Measurements from ENCODE around the gene KIAA2012. TPM values are rescaled to one million over a fixed set of nuclear protein-coding genes. Genes with fewer than 3 reads are reported as not detected.
"Not testable (repeated sequence)": the region's sequence is repeated elsewhere in the genome, so short reads cannot be mapped to it uniquely, and the experiment has no call there.

Gene KIAA2012
- polyA plus RNA-seq, 3 donors, result 0.11 to 0.25 (median 0.19) TPM

DNA sequence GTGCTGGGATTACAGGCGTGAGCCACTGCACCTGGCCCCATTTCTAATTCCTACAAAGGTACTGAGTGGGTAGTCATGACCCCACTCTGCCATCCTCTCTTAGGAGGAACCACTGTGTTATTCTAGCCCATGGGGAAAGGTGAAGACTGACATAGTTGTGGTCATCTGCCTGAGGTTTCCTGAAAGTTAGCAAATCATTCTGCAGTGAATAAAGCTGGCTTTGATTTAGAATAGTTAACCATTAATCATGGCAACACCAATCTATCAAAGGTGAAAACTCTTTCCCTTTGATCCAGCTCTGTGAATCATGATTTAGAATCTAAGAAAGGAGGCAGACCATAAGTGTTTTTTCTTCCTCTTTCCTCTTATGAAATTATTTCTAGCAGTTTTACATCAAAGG, 114.5 kb downstream of the KIAA2012 start:
- DNase-seq, result no peak

DNA sequence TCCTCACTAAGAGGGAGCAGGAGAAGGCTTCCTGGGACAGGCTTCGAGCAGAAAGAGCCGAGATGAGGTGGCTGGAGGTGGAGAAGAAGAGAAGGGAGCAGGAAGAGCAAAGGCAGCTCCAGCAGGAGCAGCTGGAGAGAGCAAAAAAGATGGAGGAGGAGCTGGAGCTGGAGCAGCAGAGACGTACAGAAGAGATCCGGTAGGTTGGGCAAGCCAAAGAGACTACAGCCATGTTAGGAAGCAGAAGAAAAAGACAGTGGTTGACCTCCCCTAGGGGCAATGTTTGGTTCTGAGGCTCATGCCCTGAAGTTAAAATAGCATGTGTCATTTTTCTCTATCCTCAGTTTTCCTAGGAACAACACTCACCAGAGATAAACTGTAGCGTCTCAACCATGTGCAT, 120.2 kb downstream of the KIAA2012 start:
- DNase-seq, result no peak

DNA sequence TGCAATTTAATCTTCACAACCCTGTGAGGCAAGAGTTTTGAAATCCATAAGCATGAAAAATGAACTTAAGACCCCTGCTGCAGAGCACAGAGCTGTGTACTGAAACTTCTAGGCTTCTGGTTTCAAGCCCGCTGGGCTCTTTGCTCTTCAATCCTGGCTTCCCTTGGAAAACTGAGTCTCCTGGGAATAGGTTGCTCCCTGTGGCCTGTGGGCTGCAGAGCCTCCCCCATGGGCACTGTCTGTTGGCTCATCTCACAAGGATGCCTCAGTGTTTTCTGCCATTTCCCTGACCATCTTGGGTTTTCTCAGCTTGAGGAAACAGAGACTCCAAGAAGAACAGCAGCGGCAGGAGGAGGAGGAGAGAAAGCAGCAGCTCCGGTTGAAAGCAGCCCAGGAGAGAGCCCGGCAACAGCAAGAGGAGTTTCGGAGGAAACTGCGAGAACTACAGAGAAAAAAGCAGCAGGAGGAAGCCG, 120.9 kb downstream of the KIAA2012 start:
- no peak for DNase-seq

DNA sequence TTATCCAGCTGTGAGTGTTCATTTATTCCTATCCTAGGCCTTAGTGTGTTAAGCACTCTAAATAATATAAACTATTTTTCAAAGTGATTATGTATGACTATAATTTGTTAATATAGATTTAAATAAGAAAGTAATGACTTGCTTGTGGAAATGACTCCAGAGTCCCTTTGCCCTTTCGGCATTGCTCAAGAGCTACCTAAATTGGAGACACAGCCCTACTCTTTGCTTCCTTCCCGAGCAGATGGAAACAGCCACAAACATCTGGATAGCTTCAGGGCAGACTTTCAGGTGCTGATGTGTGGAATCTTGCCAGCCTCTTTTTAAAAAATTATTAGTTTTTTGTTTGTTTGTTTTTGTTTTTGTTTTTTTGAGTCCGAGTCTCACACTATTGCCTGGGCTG, 121.4 kb downstream of the KIAA2012 start:
- DNase-seq, result no peak

DNA sequence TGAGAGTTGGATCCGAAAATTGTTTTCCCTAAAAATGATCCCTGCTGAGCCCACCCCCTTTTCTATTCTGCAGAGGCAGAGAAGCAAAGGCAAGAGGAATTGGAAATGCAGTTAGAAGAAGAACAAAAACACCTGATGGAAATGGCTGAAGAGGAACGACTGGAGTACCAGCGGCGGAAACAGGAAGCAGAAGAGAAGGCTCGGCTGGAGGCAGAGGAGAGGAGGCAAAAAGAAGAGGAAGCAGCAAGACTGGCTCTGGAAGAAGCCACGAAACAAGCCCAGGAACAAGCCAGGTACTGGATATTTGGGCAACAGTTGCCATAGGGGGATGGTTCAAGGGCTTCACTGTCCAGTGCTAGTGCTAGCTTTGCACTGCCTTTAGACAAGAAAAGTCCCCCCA, 123.7 kb downstream of the KIAA2012 start:
- no peak for DNase-seq

DNA sequence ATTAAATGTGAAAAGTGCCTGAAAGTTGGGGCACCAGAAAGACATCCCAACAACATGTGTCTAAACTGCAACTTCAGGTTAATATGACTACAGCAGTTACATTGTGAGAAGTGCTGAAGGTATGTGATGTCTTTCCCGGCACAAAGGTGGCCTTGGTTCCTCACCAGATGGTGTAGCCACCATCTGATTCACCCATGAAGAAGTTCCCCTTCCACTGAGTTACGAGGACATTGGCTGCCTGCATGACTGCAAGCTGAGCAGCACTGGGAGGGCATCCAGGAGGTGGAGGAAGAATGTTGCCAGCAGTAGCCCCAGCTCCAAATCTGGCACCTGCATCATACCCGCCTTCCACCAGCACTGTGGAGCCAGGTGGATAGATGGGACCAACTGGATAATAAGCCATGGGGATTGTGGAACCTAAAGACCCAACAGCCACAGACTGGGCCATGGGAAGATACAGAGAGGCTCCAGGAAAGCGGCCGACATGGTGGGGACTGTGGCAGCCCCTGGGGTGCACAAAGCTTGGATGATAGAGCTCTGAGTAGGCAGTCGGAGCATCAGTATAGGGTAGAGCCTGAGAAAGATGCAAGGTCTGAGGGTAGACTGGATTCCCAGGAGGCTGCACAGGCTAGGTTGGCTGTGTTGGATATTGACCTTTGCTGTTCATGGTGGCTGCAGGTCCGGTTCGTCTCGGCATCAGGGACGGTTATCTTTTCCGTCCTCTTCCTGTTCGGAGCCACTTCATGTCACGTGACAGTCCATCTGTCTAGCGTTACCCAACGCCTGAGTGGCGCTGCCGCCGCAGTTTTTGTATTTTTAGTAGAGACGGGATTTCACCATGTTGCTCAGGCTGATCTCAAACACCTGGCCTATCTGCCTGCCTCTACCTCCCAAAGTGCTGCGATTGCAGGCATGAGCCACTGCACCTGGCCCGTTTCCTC, 128.4 kb downstream of the KIAA2012 start:
- no peak for DNase-seq

DNA sequence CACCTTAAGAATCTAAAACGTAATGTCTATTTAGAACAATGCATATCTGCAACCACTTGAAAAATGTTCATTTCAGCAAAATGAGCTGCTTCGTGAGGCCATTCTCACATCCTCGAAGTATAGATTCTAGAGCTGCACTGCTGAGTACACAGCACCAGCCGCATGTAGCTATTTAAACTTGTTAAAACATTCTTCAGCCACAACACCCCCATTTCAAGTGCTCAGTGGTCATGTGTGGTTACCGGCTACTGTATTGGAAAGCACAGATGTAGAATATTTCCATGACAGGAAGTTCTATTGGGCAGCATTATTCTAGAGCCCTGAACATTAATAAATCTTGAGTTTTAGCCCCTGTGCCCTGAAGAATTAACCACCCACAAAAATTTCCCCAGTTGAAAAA, 130.3 kb downstream of the KIAA2012 start:
- DNase-seq, result no peak

DNA sequence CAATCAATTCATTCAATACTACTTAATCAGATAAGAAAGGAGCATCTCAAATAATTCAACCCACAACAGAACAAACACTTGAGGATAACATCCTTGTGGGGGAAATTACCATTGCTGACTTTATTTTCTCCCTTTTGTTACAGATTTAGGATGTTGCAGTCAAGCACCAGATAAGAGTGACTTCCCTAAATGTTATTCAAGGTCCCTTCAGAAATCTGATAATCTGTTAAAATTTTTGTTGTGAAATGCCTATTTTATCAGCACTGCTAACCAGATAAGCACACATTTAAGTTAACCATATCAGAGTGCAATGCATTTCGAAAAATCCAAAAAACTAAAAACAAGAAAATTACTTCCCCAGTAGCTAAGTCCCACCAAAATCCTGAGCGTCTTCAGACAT, 131.8 kb downstream of the KIAA2012 start:
- no peak for DNase-seq

DNA sequence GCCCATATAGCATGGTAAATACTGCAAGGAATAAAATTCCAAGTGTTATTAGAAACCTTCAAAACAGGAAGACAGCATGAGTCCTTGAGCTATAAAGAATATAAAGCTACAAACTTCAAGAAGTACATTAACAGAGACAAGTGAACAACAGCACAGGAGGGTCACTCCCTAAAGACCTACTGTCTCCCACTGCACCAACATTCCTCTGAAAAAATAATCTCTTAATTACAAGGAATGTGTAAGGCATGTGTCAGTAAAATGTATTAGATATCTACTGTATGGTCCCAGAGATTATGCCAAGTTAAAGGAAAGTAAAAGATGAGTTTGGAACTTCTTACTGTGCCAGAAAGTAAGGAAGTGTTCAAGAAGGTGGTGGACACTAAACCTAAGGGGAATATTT, 135.5 kb downstream of the KIAA2012 start:
- DNase-seq, result no peak

DNA sequence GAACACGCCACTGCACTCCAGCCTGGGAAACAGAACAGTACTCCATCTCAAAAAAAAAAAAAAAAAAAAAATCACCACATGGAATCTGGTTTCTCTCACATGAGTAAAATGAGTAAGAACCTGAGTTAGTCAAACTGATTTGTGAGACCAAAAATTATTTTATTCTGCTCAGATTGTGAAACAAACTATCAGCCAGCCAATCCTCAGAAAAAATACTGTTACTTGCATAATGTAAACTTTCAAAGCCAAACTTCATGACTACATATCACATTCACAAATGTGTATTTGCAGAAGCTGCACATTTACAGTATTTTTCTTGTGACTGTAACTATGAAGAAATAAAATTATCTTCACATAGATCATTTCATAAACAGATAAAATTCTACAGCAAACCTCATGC, 142.1 kb downstream of the KIAA2012 start:
- DNase-seq, result no peak

DNA sequence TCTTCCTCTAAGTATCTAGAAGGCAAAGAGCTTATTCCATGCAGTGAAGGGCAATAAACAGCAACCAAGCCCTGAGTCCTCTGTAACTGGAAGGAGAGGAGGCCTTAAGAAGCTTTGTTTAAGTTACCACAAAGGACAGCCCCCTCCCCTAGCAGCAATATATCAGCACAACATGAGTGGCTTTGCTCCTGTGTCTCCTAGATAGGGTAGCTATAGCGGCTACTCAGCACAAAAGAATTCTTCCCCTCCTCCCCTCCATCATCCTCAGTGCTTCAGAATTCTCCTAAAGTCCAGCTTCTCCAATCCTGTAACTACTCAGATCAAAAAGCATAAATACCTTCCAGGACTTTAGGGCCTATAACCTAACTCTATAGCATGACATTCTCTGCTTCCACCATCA, 148.8 kb downstream of the KIAA2012 start:
- DNase-seq, result no peak

DNA sequence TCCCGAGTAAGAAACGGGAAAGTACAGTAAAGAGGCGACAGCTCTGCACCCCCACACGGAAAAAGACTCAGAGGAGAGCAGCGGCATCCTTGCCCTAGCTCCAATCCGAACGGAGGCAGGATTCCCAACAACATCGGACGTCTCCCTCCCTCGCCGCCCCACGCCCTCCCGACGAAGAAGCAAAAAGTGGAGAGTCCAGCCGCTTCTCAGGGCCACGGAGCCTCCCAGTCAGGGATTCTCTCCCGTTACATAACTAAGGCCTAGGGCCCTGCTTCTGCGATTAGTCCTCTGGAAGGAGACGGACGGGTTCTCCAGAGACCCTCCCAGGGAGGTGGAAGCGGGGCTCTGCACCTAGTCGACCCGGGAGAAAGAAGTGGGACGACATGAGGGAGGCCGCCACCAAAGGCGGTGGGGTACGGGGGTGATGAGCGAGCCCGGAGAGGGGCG, 164.8 kb downstream of the KIAA2012 start:
- DNase-seq, result peak; percentile 49

DNA sequence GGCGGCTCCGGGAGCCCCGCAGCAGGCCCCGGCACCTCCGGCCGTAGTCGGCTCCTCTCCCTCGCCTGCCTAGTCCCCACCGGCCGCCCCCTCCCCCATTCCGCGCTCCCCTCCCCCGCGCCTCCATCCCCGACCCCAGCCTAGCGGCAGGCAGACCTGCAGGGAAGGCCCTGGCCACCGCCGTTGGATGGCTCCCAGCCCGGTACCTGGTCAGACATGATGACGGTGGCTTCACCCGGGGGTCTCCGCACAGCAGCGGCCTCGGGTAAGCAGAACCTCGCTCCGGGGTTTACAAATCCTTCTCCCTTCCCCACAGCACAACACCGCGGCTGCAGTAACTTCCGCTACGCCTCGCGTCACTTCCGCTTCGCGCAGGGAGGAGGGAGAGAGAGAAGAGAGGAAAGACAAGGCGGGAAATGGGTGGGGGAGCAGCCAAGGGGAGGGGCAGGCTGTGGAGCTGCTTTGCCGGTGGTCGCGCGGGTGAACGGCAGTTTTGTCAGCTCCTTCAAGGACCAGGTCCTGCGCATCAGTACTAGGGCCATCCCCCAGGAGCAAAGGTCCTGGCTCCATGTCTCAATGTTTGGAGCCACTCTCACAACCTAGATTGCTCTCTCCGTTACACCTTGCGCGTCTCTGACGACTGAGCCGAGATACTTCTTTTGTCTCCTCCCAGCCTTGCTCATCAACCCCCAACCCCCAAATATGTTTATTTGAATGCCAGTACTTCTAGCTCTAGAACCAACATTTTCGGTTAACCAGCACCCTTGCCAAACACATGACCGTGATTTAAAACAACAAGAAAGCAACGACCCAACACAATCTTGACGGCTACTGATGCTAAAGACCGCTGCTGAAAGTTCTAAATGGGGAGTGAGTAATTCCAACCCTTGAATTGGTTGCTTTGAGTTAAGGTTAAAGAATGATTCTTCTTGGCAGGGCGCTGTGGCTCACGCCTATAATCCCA, 165.5 kb downstream of the KIAA2012 start, which contains the start of gene SUMO1:
Gene SUMO1 (minus strand): TSS at position 364 of the 964 bp plus-strand sequence. CDS start 146 bp downstream, at position 218.
- DNase-seq, result peak; percentile 97

DNA sequence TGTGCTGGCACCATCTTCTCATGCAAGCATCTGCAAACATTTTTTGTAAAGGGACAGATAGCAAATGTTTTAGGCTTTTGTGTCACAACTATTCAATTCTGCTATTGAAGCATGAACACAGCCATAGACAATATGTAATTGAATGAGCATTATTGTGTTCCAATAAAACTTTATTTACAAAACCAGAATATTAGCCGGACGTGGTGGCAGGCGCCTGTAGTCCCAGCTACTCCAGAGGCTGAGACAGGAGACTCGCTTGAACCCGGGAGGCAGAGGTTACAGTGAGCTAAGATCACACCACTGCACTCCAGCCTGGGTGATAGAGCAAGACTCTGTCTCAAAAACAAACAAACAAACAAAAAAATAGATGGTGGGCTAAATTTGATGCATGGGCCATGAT, 174.7 kb downstream of the KIAA2012 start:
- DNase-seq, result not testable (repeated sequence)

DNA sequence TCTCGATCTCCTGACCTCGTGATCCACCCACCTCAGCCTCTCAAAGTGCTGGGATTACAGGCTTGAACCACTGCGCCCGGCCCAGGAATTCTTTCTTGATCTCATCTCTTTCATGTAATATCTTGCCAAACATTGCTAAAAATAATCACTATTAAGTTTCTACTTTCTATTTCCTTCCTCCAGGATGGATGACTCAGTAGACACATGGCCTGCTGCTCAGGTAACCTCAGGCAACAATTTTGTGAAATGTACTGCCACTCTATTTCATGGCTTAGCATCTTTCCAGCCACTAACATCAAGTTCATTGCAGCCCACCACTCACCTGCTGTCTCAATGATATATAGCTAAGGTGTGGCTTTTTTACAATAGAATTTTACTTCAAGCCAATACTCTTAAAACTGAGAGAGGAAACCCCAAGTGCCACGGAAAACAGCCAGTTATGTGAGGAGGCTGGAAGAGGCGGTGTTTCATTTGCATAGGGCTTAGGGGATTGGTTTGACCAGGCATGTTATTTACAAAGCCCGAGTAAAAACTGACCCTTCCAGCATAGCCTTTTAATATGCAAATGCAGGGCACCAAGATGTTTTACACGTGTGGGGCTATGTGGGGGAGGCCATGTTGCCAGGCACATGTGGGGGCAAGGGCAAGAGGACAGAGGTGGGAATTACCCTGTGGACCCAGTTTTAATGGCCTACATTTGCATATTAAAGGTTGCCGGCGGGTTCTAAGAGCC, 176.6 kb downstream of the KIAA2012 start:
- DNase-seq, result no peak

DNA sequence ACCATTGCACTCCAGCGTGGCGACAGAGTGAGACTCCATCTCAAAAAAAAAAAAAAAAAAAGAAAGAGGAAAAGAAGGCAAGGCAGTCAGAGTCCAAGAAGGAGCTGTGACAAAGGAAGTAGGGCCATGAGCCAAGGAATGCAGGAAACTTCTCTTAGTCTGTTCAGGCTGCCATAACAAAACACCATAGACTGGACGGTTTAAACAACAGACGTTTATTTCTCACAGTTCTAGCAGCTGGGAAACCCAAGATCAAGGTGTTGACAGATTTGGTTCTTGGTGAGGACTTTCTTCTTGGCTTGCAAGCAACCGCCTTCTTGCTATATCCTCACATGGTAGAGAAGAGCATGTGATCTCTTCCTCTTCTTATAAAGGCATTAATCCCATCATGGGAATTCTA, 178.4 kb downstream of the KIAA2012 start:
- no peak for DNase-seq

Other genes with a start within 250 kb of the KIAA2012 start
- 10 to 100 TPM; 54.8 to 72.0 (median 65.9) TPM for gene FZD7, start 39.4 kb upstream of the KIAA2012 start, polyA plus RNA-seq (ENCODE audit: insufficient read length in 3 of 3)
- 100 to 1,000 TPM; 171 to 192 (median 180) TPM for gene SUMO1, start 165.3 kb downstream of the KIAA2012 start, polyA plus RNA-seq (ENCODE audit: insufficient read length in 3 of 3)
- 100 to 1,000 TPM in 2 of 3 donors, 10 to 100 TPM in 1; 96.9 to 111 (median 109) TPM for gene NOP58, start 192.5 kb downstream of the KIAA2012 start, polyA plus RNA-seq (ENCODE audit: insufficient read length in 3 of 3)

Data from renal pelvis (tissue), 4 donors.